Pancreas (tissue), 10 donors: ENCODE measurements around the gene C11orf97. TPM values are rescaled to one million over a fixed set of nuclear protein-coding genes. Genes with fewer than 3 reads are reported as not detected.

Experiments
- ATAC-seq, 4 donors: fragments of 200-7000 bp; cut with Tn5 transposase; one replicate each; pipeline versions ENCODE4 v1.8.0 to v1.9.1; 2020; ENCODE audit warnings: mild to moderate bottlenecking in 4 of 4, moderate library complexity in 4 of 4
- DNase-seq, 6 donors: peaks; one replicate each; pipeline ENCODE4 v3.0.0-alpha.2; 2020
- FAIRE-seq: peaks from 2 replicates; lab custom pipeline; 2012; peaks lifted over from hg19 to GRCh38; lab: Jason Lieb, UNC
- H3K27ac ChIP-seq, 4 donors: fragments of 200-600 bp; sonication (generic); 1 replicate in 3 of 4; 2 replicates in 1 of 4; pipeline versions ENCODE4 v1.5.0 to v1.8.0; 2020
- H3K27me3 ChIP-seq, 4 donors: fragments of 200-600 bp; one replicate each; pipeline ENCODE4 v1.8.0; 2021
- H3K36me3 ChIP-seq, 3 donors: fragments of 200-600 bp; sonication (generic) in 1 of 3; one replicate each; pipeline versions ENCODE4 v1.5.0 to v1.8.0; 2020 to 2021
- H3K4me1 ChIP-seq, 3 donors: fragments of 200-600 bp; one replicate each; pipeline ENCODE4 v1.8.0; 2021
- H3K4me3 ChIP-seq, 4 donors: fragments of 200-600 bp; sonication (generic) in 2 of 4; one replicate each; pipeline versions ENCODE4 v1.5.0 to v1.8.0; 2020 to 2021
- H3K9me3 ChIP-seq, 4 donors: fragments of 200-600 bp; one replicate each; pipeline ENCODE4 v1.8.0; 2021
- WGBS, 2 donors: extraction: QIAGEN DNeasy Blood & Tissue Kit; methylation state at CpG; one replicate each; pipeline ENCODE4 v1.1.7; 2013; 5-methylcytosine and 5-hydroxymethylcytosine counted together
- intact Hi-C, 3 donors: fragments of 100-400 bp; cut with DNase I; formaldehyde crosslinking; loops; one replicate each; pipeline versions ENCODE4 v1.11.1 to v1.14.2; 2022
- polyA plus RNA-seq, 2 donors: library from polyadenylated mRNA; stranded (reverse); fragments of 200-250 nt; gene quantifications; one replicate each; pipeline ENCODE4 v1.2.3, GENCODE V29; 2013
- total RNA-seq, 6 donors: library from RNA; stranded (reverse); fragmentation: NEBNext Ultra II Directional in 4 of 6; extraction: Animal tissue kit (Norgen Biotek cat#: 25700) in 4 of 6; gene quantifications; one replicate each; pipeline versions ENCODE4 v1.2.1 to v1.2.4, GENCODE V29; 2021 to 2023
- TF ChIP-seq, protein P1 (sequence below), 4 donors: fragments of 200-600 bp; sonication (generic) in 3 of 4; IDR thresholded peaks; one replicate each; pipeline versions ENCODE4 v1.5.0 to v1.8.0; 2021; ENCODE audit warnings: antibody characterized with exemption in 4 of 4
- donor health status: healthy with polysubstance abuse.
- donor health status: DM: no; HTN: no; CAD: no; lungs with moderate emphysema.
- donor health status: DM: no; HTN: no; CAD: no.
- donor health status: control.
- donor health status: control.
- donor health status: Bipolar disorder and iron deficiency.
- donor health status: DM: yes; HTN: yes; CAD: no.
- donor health status: DM: no; HTN: no; CAD: no.
- donor health status: DM: no; HTN: no; CAD: no.
- donor health status: DM: yes; HTN: yes; CAD: no.

The C11orf97 gene
- total and polyA plus RNA-seq, 8 donors, result not detected

- Histone ChIP-seq H3K4me3 (no peak overlapping the region), H3K9me3 (no peaks in the 10 kb centered on the region), H3K4me1 (peaks cover 0 to 7% (median 4%) of the 10 kb centered on the region in 3 donors), H3K27me3 (no peaks in the 10 kb centered on the region), H3K36me3 (no peaks in the 10 kb centered on the region), H3K27ac (no peak overlapping the region)
- WGBS, 2 donors, result 96 to 99% methylated on average over 4 of the region's 4 CpGs
- TF ChIP-seq, protein P1, sequence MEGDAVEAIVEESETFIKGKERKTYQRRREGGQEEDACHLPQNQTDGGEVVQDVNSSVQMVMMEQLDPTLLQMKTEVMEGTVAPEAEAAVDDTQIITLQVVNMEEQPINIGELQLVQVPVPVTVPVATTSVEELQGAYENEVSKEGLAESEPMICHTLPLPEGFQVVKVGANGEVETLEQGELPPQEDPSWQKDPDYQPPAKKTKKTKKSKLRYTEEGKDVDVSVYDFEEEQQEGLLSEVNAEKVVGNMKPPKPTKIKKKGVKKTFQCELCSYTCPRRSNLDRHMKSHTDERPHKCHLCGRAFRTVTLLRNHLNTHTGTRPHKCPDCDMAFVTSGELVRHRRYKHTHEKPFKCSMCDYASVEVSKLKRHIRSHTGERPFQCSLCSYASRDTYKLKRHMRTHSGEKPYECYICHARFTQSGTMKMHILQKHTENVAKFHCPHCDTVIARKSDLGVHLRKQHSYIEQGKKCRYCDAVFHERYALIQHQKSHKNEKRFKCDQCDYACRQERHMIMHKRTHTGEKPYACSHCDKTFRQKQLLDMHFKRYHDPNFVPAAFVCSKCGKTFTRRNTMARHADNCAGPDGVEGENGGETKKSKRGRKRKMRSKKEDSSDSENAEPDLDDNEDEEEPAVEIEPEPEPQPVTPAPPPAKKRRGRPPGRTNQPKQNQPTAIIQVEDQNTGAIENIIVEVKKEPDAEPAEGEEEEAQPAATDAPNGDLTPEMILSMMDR (IDR thresholded peaks at IDR 0.05), result no peak
- intact Hi-C loops, result no loop called here
- FAIRE-seq (no peak), DNase-seq (no peak), ATAC-seq (no peak)
Measured at GRCh38 chr11:94558932-94559331, 46.7 kb downstream of the C11orf97 start.

DNA sequence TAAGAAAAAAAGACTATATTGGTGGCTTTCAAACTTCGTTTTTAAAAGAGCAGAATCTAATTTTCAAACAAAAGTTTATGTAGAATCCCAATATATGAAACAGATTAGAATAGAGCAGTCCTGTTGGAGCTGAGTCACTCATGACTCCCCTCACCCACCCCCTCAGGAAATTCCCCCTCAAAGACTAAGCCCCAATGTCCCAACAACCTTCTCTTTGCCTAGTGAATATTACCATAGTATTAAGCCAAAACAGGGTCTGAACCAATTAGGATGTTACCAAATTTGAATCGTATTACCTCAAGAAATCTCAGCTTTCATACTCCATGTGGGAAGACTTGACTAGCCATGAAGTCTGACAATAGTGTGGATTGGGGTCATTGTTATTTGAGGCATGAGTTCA is 47.1 kb downstream of the C11orf97 start:
- intact Hi-C loops, result no loop called here
- 91 to 94% methylated on average over 2 of the region's 2 CpGs for WGBS, 2 donors
- ATAC-seq, result no peak

GRCh38 chr11:94560834-94561233 is 48.6 kb downstream of the C11orf97 start:
- no peak for ATAC-seq
- TF ChIP-seq, protein P1 (IDR thresholded peaks at IDR 0.05), result no peak
- Histone ChIP-seq H3K27me3 (no peaks in the 10 kb centered on the region), H3K4me3 (no peak overlapping the region), H3K27ac (no peak overlapping the region), H3K4me1 (peaks cover 0 to 7% (median 4%) of the 10 kb centered on the region in 3 donors), H3K36me3 (no peaks in the 10 kb centered on the region), H3K9me3 (no peaks in the 10 kb centered on the region)
- DNase-seq, result no peak
- WGBS, 2 donors, result 97 to 99% methylated on average over 3 of the region's 3 CpGs
- intact Hi-C loops, result no loop called here
- no peak for FAIRE-seq

More for the DNA sequence above, 47.1 kb downstream of the C11orf97 start:
- no peak overlapping the region for H3K27ac ChIP-seq
- peaks cover 0 to 7% (median 4%) of the 10 kb centered on the region in 3 donors for H3K4me1 ChIP-seq
- H3K9me3 ChIP-seq, result no peaks in the 10 kb centered on the region
- FAIRE-seq (no peak), DNase-seq (no peak)
- no peak overlapping the region for H3K4me3 ChIP-seq
- TF ChIP-seq, protein P1 (IDR thresholded peaks at IDR 0.05), result no peak
- no peaks in the 10 kb centered on the region for H3K27me3 ChIP-seq
- H3K36me3 ChIP-seq, result no peaks in the 10 kb centered on the region

DNA sequence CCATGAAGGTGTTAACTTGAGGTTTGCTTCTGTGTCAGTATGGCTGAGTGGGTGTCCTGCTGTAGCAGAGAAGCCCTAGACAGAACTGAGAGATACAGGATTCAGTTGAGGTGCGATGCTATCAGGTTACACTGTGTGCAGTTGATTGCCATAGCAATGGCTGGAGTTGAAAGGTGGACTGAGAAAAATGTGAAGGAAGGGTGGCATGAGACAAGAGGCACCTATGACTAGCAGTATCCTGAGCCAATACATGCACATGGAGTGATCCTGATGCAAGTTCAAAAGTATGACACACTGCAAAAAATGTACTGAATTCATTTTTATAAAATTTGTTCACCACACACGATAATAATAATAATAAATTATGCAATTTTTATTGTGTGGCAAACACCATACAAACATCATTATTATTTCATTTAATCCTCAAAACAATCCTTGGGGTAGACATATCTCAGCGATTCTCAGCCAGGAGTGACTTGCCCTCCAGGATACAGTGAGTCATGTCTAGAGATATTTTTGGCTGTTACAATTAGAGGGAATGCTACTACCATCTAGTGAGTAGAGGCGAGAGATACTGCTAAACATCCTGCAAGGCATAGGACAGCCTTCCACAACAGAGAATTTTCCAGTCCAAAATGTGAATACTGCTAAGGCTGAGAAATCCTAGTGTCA is 51.1 kb downstream of the C11orf97 start:
- TF ChIP-seq, protein P1 (IDR thresholded peaks at IDR 0.05), result no peak
- no peak overlapping the region for H3K27ac ChIP-seq
- DNase-seq (no peak), ATAC-seq (peak in 3 of 4 donors; percentile 57 to 84 (median 82)), FAIRE-seq (no peak)
- H3K36me3 ChIP-seq, result no peaks in the 10 kb centered on the region
- H3K4me1 ChIP-seq, result no peaks in the 10 kb centered on the region
- H3K4me3 ChIP-seq, result no peak overlapping the region
- whole genome bisulfite sequencing, 2 donors, result 78 to 86% methylated on average over 4 of the region's 4 CpGs
- no peaks in the 10 kb centered on the region for H3K9me3 ChIP-seq
- no peaks in the 10 kb centered on the region for H3K27me3 ChIP-seq
- intact Hi-C loops, result no loop called here

DNA sequence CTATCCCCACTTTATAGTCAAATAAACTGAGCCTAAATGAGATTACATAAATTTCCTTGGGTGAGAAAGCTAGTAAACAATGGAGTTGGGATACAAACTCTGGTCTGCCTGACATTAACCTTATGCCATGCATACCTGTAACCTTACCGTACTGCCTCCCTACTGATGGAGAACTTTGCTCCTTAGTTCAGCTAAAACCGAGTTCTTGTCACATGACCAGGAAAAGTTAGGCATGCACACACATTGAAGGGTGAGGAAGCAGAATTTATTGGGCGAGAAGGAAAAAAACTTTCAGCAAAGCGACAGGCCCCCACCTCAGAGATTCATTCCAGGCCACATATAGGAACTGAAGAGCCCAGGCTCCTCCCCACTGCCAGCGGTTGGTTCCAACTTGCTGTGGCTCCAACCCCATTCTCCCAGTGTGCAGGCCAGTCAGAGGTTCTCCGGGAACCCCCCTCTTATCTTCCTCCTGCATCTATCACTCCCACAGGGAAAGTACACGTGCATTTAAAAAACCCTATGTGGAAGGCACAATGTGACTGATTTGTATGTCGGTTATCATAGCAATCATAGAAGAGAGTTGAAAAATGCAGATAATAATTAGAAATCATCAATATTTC is 51.7 kb downstream of the C11orf97 start:
- Histone ChIP-seq H3K27me3 (no peaks in the 10 kb centered on the region), H3K4me1 (no peaks in the 10 kb centered on the region), H3K9me3 (no peaks in the 10 kb centered on the region), H3K36me3 (no peaks in the 10 kb centered on the region), H3K4me3 (no peak overlapping the region), H3K27ac (no peak overlapping the region)
- no peak for DNase-seq
- 72 to 74% methylated on average over 8 of the region's 8 CpGs for WGBS, 2 donors
- TF ChIP-seq, protein P1 (IDR thresholded peaks at IDR 0.05), result no peak
- intact Hi-C loops, result no loop called here
- no peak for FAIRE-seq
- ATAC-seq, result peak in 3 of 4 donors; percentile 37 to 70 (median 38)
